Stimulated activated CD4-positive, alpha-beta T cell treated with anti-CD3 and anti-CD28 coated beads, Interleukin-1b, Interleukin-23, amount 100 ng/mL, for 4 hours (primary cell): Measurements from ENCODE around the gene TSPAN5.

Source experiments
- DNase-seq, 2 donors: peaks; one replicate each; pipeline ENCODE4 v3.0.0-alpha.2; 2020; ENCODE audit warnings: low read depth in 2 of 2

The TSPAN5 gene

GRCh38 chr4:98643755-98644154, 14.7 kb downstream of the TSPAN5 start:
- DNase-seq, result no peak

- no peak for DNase-seq
Observed at GRCh38 chr4:98642991-98643426, 15.4 kb downstream of the TSPAN5 start.

- DNase-seq, result no peak
Observed at GRCh38 chr4:98641906-98642668, 16.3 kb downstream of the TSPAN5 start.

- no peak for DNase-seq
Observed at GRCh38 chr4:98641376-98641775, 17.0 kb downstream of the TSPAN5 start.

GRCh38 chr4:98639523-98639922, 18.9 kb downstream of the TSPAN5 start:
- DNase-seq, result no peak

GRCh38 chr4:98639108-98639507, 19.3 kb downstream of the TSPAN5 start:
- DNase-seq, result no peak

- no peak for DNase-seq
Observed at GRCh38 chr4:98638661-98639060, 19.8 kb downstream of the TSPAN5 start.

- no peak for DNase-seq
Observed at GRCh38 chr4:98634061-98634460, 24.4 kb downstream of the TSPAN5 start.

GRCh38 chr4:98633159-98633558, 25.3 kb downstream of the TSPAN5 start:
- no peak for DNase-seq

- DNase-seq, result no peak
Observed at GRCh38 chr4:98632258-98632657, 26.2 kb downstream of the TSPAN5 start.

- DNase-seq, result no peak
Observed at GRCh38 chr4:98631506-98631905, 26.9 kb downstream of the TSPAN5 start.

GRCh38 chr4:98630737-98631454, 27.5 kb downstream of the TSPAN5 start:
- no peak for DNase-seq

GRCh38 chr4:98627531-98628257, 30.7 kb downstream of the TSPAN5 start:
- no peak for DNase-seq

GRCh38 chr4:98626350-98626749, 32.1 kb downstream of the TSPAN5 start:
- DNase-seq, result no peak

GRCh38 chr4:98625920-98626319, 32.5 kb downstream of the TSPAN5 start:
- no peak for DNase-seq

GRCh38 chr4:98625399-98625798, 33.0 kb downstream of the TSPAN5 start:
- no peak for DNase-seq

GRCh38 chr4:98624642-98625041, 33.8 kb downstream of the TSPAN5 start:
- no peak for DNase-seq

- no peak for DNase-seq
Observed at GRCh38 chr4:98624144-98624543, 34.3 kb downstream of the TSPAN5 start.

- DNase-seq, result no peak
Observed at GRCh38 chr4:98623126-98623802, 35.1 kb downstream of the TSPAN5 start.

- no peak for DNase-seq
Observed at GRCh38 chr4:98620087-98620784, 38.2 kb downstream of the TSPAN5 start.

GRCh38 chr4:98619180-98619579, 39.2 kb downstream of the TSPAN5 start:
- DNase-seq, result no peak
